HepG2 (cell line): ENCODE data around the gene ENO3. TPM values are rescaled to one million over a fixed set of nuclear protein-coding genes. Genes with fewer than 3 reads are reported as not detected.

Experiments used
- CSRNP1 ChIP-seq: sonication (generic); formaldehyde crosslinking; IDR thresholded peaks from 2 replicates; pipeline ENCODE4 v1.8.1; 2023; ENCODE audit warnings: mild to moderate bottlenecking, missing genetic modification reagents
- FIP1L1 ChIP-seq: fragments of 200-400 bp; formaldehyde crosslinking; IDR thresholded peaks from 2 replicates; pipeline ENCODE4 v1.6.1; 2018; ENCODE audit warnings: low read depth, mild to moderate bottlenecking, low read length, moderate library complexity, borderline replicate concordance; ENCODE audit not compliant: insufficient read depth
- GTF3A ChIP-seq: sonication (generic); formaldehyde crosslinking; conservative IDR thresholded peaks from 2 replicates; pipeline ENCODE4 v1.4.0; 2020; ENCODE audit warnings: mild to moderate bottlenecking, missing genetic modification reagents
- IKZF4 ChIP-seq: sonication (generic); formaldehyde crosslinking; IDR thresholded peaks from 2 replicates; pipeline ENCODE4 v1.5.1; 2020; ENCODE audit warnings: borderline replicate concordance, mild to moderate bottlenecking, low read depth, missing genetic modification reagents; ENCODE audit errors: not compliant biosample characterization
- MBD4 ChIP-seq: IDR thresholded peaks from 2 replicates; pipeline ENCODE4 v1.6.1; 2012; ENCODE audit warnings: low read length, inconsistent platforms, borderline replicate concordance
- MBNL3 ChIP-seq: fragments of 250-450 bp; sonication (Bioruptor Pico); conservative IDR thresholded peaks from 2 replicates; pipeline ENCODE4 v1.8.0; 2022; ENCODE audit warnings: mild to moderate bottlenecking, inconsistent platforms
- SIN3A ChIP-seq: IDR thresholded peaks from 2 replicates; pipeline ENCODE4 v1.6.1; 2011; ENCODE audit warnings: low read depth, mild to moderate bottlenecking, control low read depth, low read length, borderline replicate concordance
- SP5 ChIP-seq: IDR thresholded peaks from 2 replicates; pipeline ENCODE4 v1.6.1; 2016; ENCODE audit warnings: low read depth, borderline replicate concordance
- TAF1 ChIP-seq: sonication (generic); formaldehyde crosslinking; IDR thresholded peaks from 2 replicates; pipeline ENCODE4 v1.4.0; 2020; ENCODE audit warnings: missing genetic modification reagents
- THAP9 ChIP-seq: sonication (generic); formaldehyde crosslinking; IDR thresholded peaks from 2 replicates; pipeline ENCODE4; 2020; ENCODE audit warnings: missing genetic modification reagents, mild to moderate bottlenecking, borderline replicate concordance
- TP53 ChIP-seq: sonication (generic); formaldehyde crosslinking; conservative IDR thresholded peaks from 2 replicates; pipeline ENCODE4 v1.4.0; 2020; ENCODE audit warnings: missing genetic modification reagents
- USF2 ChIP-seq, 2 experiments: sonication (generic) in 1 of 2; formaldehyde crosslinking in 1 of 2; IDR thresholded peaks; 2 replicates each; pipeline versions ENCODE4 v1.5.1 to v1.6.1; 2011 to 2020; ENCODE audit warnings: borderline replicate concordance in 1 of 2, low read depth in 1 of 2, low read length in 1 of 2, mild to moderate bottlenecking in 1 of 2, missing genetic modification reagents in 1 of 2, moderate library complexity in 1 of 2
- ZBTB2 ChIP-seq: sonication (generic); formaldehyde crosslinking; IDR thresholded peaks from 2 replicates; pipeline ENCODE4 v1.8.0; 2022; ENCODE audit warnings: low read depth, missing genetic modification reagents
- ZBTB26 ChIP-seq: IDR thresholded peaks from 2 replicates; pipeline ENCODE4 v1.6.1; 2016; ENCODE audit warnings: missing compliant biosample characterization, missing genetic modification reagents, borderline replicate concordance
- ZNF431 ChIP-seq: sonication (generic); formaldehyde crosslinking; IDR thresholded peaks from 2 replicates; pipeline ENCODE4 v1.9.0; 2022; ENCODE audit warnings: missing genetic modification reagents, low read depth, mild to moderate bottlenecking, borderline replicate concordance
- ZNF569 ChIP-seq: sonication (generic); formaldehyde crosslinking; IDR thresholded peaks from 2 replicates; pipeline ENCODE4 v1.5.0; 2020; ENCODE audit warnings: mild to moderate bottlenecking, missing genetic modification reagents, moderate library complexity, borderline replicate concordance
- ZNF788 ChIP-seq: sonication (generic); formaldehyde crosslinking; IDR thresholded peaks from 2 replicates; pipeline ENCODE4 v1.5.0; 2020; ENCODE audit warnings: mild to moderate bottlenecking, missing genetic modification reagents, borderline replicate concordance
- polyA plus RNA-seq, 8 experiments: library from polyadenylated mRNA; depleted of rRNA in 3 of 8; stranded (reverse) in 7 of 8; unstranded in 1 of 8; fragments of >200 nt; fragmentation: Illumina TruSeq in 4 of 8; extraction: Trizol in 4 of 8; gene quantifications; 2 replicates each; pipeline versions ENCODE4 v1.2.1 to v1.2.3, GENCODE V29; 2011 to 2016; ENCODE audit warnings: low read depth in 4 of 8, missing spikeins in 1 of 8, mixed read lengths in 1 of 8; ENCODE audit not compliant: insufficient read depth in 1 of 8
- total RNA-seq, 5 experiments: library from RNA; depleted of rRNA; stranded (reverse); fragments of >200 nt; fragmentation: Illumina TruSeq; extraction: Trizol; gene quantifications; 2 replicates each; pipeline ENCODE4 v1.2.3, GENCODE V29; 2016; ENCODE audit warnings: low read depth in 1 of 5

Gene ENO3
- total and polyA plus RNA-seq, 2 of the 13 experiments (the other 11 are each of a cell fraction or from before 2014, with no cell fraction given) = 59.8 to 69.8 TPM

- 0 out of 2 replicates have a peak, but pooled peaks have one; percentile 64 for TF ChIP-seq ZBTB26 (CRISPR knock-in tag)
- no peak for TF ChIP-seq USF2 (IDR thresholded peaks at IDR 0.05; ENCODE audit: low read depth, low read length)
- TF ChIP-seq USF2 (CRISPR knock-in tag; IDR thresholded peaks at IDR 0.05; ENCODE audit: borderline replicate concordance) = no peak
- no peak; the same call in 1 of the 2 replicates for TF ChIP-seq SP5 (CRISPR knock-in tag)
- TF ChIP-seq ZNF431 (CRISPR knock-in tag) = 0 out of 2 replicates have a peak, but pooled peaks have one; percentile 69
- TF ChIP-seq THAP9 (CRISPR knock-in tag) = peak; percentile 46; the same call in 1 of the 2 replicates
- peak; percentile 48; the same call in 1 of the 2 replicates for TF ChIP-seq SIN3A
- no peak for TF ChIP-seq MBD4
- TF ChIP-seq MBNL3 (CRISPR knock-in tag) = no peak
- no peak for TF ChIP-seq FIP1L1
- no peak for TF ChIP-seq GTF3A
- TF ChIP-seq IKZF4 = no peak
- no peak for TF ChIP-seq ZNF569 (CRISPR knock-in tag)
- TF ChIP-seq ZNF788 (CRISPR knock-in tag) = peak; percentile 72; the same call in 1 of the 2 replicates
- peak; percentile 71; the same call in 1 of the 2 replicates for TF ChIP-seq CSRNP1 (CRISPR knock-in tag)
- TF ChIP-seq TP53 = no peak
- TF ChIP-seq TAF1 (CRISPR knock-in tag) = peak; percentile 65
- TF ChIP-seq ZBTB2 (CRISPR knock-in tag) = no peak
These were observed 46.5 kb downstream of the ENO3 start, which contains the start of the genes INCA1 and KIF1C (continued) for GRCh38 chr17:4997302-4998026.
